Liver (tissue), 9 donors: ENCODE data around the gene FGD2. TPM values are rescaled to one million over a fixed set of nuclear protein-coding genes. Genes with fewer than 3 reads are reported as not detected.

Experiments used
- DNase-seq: peaks from one replicate; pipeline ENCODE4 v3.0.0-alpha.2; 2017; ENCODE audit warnings: low spot score
- H3K27ac ChIP-seq, 2 donors: one replicate each; pipeline ENCODE4 v1.7.0; 2013; ENCODE audit warnings: inconsistent platforms in 2 of 2, low read length in 2 of 2, control low read depth in 1 of 2, low read depth in 1 of 2, mild to moderate bottlenecking in 1 of 2
- H3K27me3 ChIP-seq, 4 donors: one replicate each; pipeline versions ENCODE4 v1.6.1 to v1.7.0; 2013; ENCODE audit warnings: low read length in 3 of 4, inconsistent platforms in 1 of 4, mild to moderate bottlenecking in 1 of 4, moderate library complexity in 1 of 4; ENCODE audit not compliant: control insufficient read depth in 4 of 4, insufficient read depth in 4 of 4
- H3K36me3 ChIP-seq, 4 donors: one replicate each; pipeline versions ENCODE4 v1.6.1 to v1.7.0; 2013; ENCODE audit warnings: low read length in 3 of 4, mild to moderate bottlenecking in 3 of 4, low read depth in 1 of 4, moderate library complexity in 1 of 4; ENCODE audit not compliant: control insufficient read depth in 4 of 4, insufficient read depth in 3 of 4
- H3K4me1 ChIP-seq, 4 donors: one replicate each; pipeline versions ENCODE4 v1.6.1 to v1.7.0; 2013; ENCODE audit warnings: low read length in 3 of 4, mild to moderate bottlenecking in 3 of 4, moderate library complexity in 1 of 4; ENCODE audit not compliant: control insufficient read depth in 4 of 4, insufficient read depth in 4 of 4
- H3K4me3 ChIP-seq, 3 donors: one replicate each; pipeline versions ENCODE4 v1.6.1 to v1.7.0; 2013; ENCODE audit warnings: low read length in 3 of 3, control low read depth in 1 of 3, low read depth in 1 of 3, mild to moderate bottlenecking in 1 of 3
- H3K9ac ChIP-seq, 2 donors: one replicate each; pipeline ENCODE4 v1.7.0; 2013; ENCODE audit warnings: low read length in 2 of 2, mild to moderate bottlenecking in 2 of 2, moderate library complexity in 2 of 2, control low read depth in 1 of 2, low read depth in 1 of 2
- H3K9me3 ChIP-seq, 4 donors: one replicate each; pipeline versions ENCODE4 v1.6.1 to v1.7.0; 2013; ENCODE audit warnings: low read length in 3 of 4; ENCODE audit not compliant: control insufficient read depth in 4 of 4
- EGR1 ChIP-seq, 2 donors: IDR thresholded peaks; 2 replicates each; pipeline ENCODE4 v1.6.1; 2016 to 2018; ENCODE audit warnings: antibody characterized with exemption in 2 of 2, low read depth in 2 of 2
- FOXA1 ChIP-seq: IDR thresholded peaks from 2 replicates; pipeline ENCODE4 v1.6.1; 2016; ENCODE audit warnings: antibody characterized with exemption
- FOXA2 ChIP-seq: IDR thresholded peaks from 2 replicates; pipeline ENCODE4 v1.6.1; 2016; ENCODE audit warnings: antibody characterized with exemption
- GABPA ChIP-seq, 2 donors: IDR thresholded peaks in 1 of 2; conservative IDR thresholded peaks in 1 of 2; 2 replicates each; pipeline ENCODE4 v1.6.1; 2016; ENCODE audit warnings: antibody characterized with exemption in 2 of 2, mild to moderate bottlenecking in 1 of 2, moderate library complexity in 1 of 2
- HNF4A ChIP-seq, 2 donors: conservative IDR thresholded peaks; 2 replicates each; pipeline ENCODE4 v1.6.1; 2016; ENCODE audit warnings: antibody characterized with exemption in 2 of 2, mild to moderate bottlenecking in 2 of 2
- HNF4G ChIP-seq: IDR thresholded peaks from 2 replicates; pipeline ENCODE4 v1.6.1; 2016; ENCODE audit warnings: antibody characterized with exemption
- JUND ChIP-seq, 2 donors: IDR thresholded peaks; 2 replicates each; pipeline ENCODE4 v1.6.1; 2016; ENCODE audit warnings: antibody characterized with exemption in 2 of 2
- NR2F2 ChIP-seq: IDR thresholded peaks from 2 replicates; pipeline ENCODE4 v1.6.1; 2016; ENCODE audit warnings: antibody characterized with exemption
- RAD21 ChIP-seq, 2 donors: IDR thresholded peaks; 2 replicates each; pipeline ENCODE4 v1.6.1; 2016; ENCODE audit warnings: antibody characterized with exemption in 2 of 2, mild to moderate bottlenecking in 2 of 2
- RXRA ChIP-seq, 2 donors: IDR thresholded peaks; 2 replicates each; pipeline ENCODE4 v1.6.1; 2017 to 2018; ENCODE audit warnings: antibody characterized with exemption in 2 of 2, mild to moderate bottlenecking in 1 of 2
- SP1 ChIP-seq: IDR thresholded peaks from 2 replicates; pipeline ENCODE4 v1.6.1; 2018; ENCODE audit warnings: antibody characterized with exemption, mild to moderate bottlenecking
- TAF1 ChIP-seq: conservative IDR thresholded peaks from 2 replicates; pipeline ENCODE4 v1.6.1; 2016; ENCODE audit warnings: antibody characterized with exemption, mild to moderate bottlenecking
- YY1 ChIP-seq: IDR thresholded peaks from 2 replicates; pipeline ENCODE4 v1.6.1; 2016; ENCODE audit warnings: antibody characterized with exemption, mild to moderate bottlenecking
- WGBS: extraction: QIAGEN DNeasy Blood & Tissue Kit; methylation state at CpG from one replicate; pipeline ENCODE4 v1.1.7; 2013; 5-methylcytosine and 5-hydroxymethylcytosine counted together
- polyA plus RNA-seq, 2 donors: library from polyadenylated mRNA; stranded (reverse) in 1 of 2; unstranded in 1 of 2; fragments of 200-250 nt in 1 of 2; fragments of >200 nt in 1 of 2; fragmentation: Nextera tagmentation in 1 of 2; extraction: Ambion mirVana in 1 of 2; gene quantifications; one replicate each; pipeline versions ENCODE4 v1.2.1 to v1.2.3, GENCODE V29; 2013 to 2015
- total RNA-seq, 2 donors: library from RNA; depleted of rRNA; stranded (reverse); fragments of >200 nt; gene quantifications; one replicate each; pipeline ENCODE4 v1.2.3, GENCODE V29; 2014
- TF ChIP-seq, protein P1 (sequence below): IDR thresholded peaks from 2 replicates; pipeline ENCODE4 v1.6.1; 2016; ENCODE audit warnings: antibody characterized with exemption
- TF ChIP-seq, protein P2 (sequence below): fragments of 150-350 bp; IDR thresholded peaks from 2 replicates; pipeline ENCODE4 v1.5.1; 2017; ENCODE audit warnings: improper control_type of control experiment, low read depth, low read length; ENCODE audit not compliant: missing input control
- TF ChIP-seq, protein P3 (sequence below): IDR thresholded peaks from 2 replicates; pipeline ENCODE4 v1.6.1; 2016; ENCODE audit warnings: antibody characterized with exemption
- TF ChIP-seq, protein P4 (sequence below): IDR thresholded peaks from 2 replicates; pipeline ENCODE4 v1.6.1; 2016; ENCODE audit warnings: antibody characterized with exemption
- TF ChIP-seq, protein P5 (sequence below): IDR thresholded peaks from 2 replicates; pipeline ENCODE4 v1.6.1; 2016; ENCODE audit warnings: antibody characterized with exemption, mild to moderate bottlenecking
- donor health status: healthy.
- donor health status: healthy.
- donor health status: healthy.
- donor health status: healthy.
- donor health status: healthy.

The FGD2 gene
- total and polyA plus RNA-seq, 4 donors: 4.6 to 24.4 (median 9.1) TPM

DNA sequence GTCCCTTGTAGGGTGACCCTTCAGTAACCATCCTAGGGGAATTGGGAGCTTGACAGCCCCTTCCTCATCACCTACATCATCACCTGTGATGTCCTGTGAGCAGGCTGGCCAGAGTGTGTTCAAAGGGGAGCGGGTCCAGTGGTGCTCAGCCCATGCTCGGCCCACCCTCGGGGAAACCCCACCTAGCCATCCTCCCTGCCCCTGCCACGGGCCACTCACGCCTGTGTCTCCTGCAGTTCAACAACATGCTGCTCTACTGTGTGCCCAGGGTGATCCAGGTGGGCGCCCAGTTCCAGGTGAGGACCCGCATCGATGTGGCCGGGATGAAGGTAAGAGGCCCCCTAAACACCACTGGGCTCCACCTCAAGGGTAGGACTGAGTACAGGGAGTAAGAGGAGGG, 10.1 kb downstream of the FGD2 start:
- Histone ChIP-seq H3K36me3 (no peaks in the 10 kb centered on the region), H3K9me3 (no peaks in the 10 kb centered on the region), H3K4me3 (no peak overlapping the region), H3K4me1 (peaks cover 2 to 15% (median 13%) of the 10 kb centered on the region in 4 donors), H3K27ac (no peak overlapping the region), H3K9ac (no peak overlapping the region), H3K27me3 (no peaks in the 10 kb centered on the region)
- no peak for DNase-seq
- no peak for TF ChIP-seq GABPA (IDR thresholded peaks at IDR 0.05 in 1 of 2, conservative IDR thresholded peaks at IDR 0.05 in 1 of 2)
- no peak for TF ChIP-seq HNF4G
- no peak for TF ChIP-seq TAF1
- TF ChIP-seq, protein P1, sequence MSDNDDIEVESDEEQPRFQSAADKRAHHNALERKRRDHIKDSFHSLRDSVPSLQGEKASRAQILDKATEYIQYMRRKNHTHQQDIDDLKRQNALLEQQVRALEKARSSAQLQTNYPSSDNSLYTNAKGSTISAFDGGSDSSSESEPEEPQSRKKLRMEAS: no peak
- TF ChIP-seq SP1: no peak
- TF ChIP-seq, protein P2, sequence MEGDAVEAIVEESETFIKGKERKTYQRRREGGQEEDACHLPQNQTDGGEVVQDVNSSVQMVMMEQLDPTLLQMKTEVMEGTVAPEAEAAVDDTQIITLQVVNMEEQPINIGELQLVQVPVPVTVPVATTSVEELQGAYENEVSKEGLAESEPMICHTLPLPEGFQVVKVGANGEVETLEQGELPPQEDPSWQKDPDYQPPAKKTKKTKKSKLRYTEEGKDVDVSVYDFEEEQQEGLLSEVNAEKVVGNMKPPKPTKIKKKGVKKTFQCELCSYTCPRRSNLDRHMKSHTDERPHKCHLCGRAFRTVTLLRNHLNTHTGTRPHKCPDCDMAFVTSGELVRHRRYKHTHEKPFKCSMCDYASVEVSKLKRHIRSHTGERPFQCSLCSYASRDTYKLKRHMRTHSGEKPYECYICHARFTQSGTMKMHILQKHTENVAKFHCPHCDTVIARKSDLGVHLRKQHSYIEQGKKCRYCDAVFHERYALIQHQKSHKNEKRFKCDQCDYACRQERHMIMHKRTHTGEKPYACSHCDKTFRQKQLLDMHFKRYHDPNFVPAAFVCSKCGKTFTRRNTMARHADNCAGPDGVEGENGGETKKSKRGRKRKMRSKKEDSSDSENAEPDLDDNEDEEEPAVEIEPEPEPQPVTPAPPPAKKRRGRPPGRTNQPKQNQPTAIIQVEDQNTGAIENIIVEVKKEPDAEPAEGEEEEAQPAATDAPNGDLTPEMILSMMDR: no peak
- TF ChIP-seq EGR1 (IDR thresholded peaks at IDR 0.05; ENCODE audit: low read depth in 2 of 2): no peak
- TF ChIP-seq NR2F2: no peak
- no peak for TF ChIP-seq JUND (IDR thresholded peaks at IDR 0.05)
- no peak for TF ChIP-seq RAD21 (IDR thresholded peaks at IDR 0.05)
- TF ChIP-seq, protein P3, sequence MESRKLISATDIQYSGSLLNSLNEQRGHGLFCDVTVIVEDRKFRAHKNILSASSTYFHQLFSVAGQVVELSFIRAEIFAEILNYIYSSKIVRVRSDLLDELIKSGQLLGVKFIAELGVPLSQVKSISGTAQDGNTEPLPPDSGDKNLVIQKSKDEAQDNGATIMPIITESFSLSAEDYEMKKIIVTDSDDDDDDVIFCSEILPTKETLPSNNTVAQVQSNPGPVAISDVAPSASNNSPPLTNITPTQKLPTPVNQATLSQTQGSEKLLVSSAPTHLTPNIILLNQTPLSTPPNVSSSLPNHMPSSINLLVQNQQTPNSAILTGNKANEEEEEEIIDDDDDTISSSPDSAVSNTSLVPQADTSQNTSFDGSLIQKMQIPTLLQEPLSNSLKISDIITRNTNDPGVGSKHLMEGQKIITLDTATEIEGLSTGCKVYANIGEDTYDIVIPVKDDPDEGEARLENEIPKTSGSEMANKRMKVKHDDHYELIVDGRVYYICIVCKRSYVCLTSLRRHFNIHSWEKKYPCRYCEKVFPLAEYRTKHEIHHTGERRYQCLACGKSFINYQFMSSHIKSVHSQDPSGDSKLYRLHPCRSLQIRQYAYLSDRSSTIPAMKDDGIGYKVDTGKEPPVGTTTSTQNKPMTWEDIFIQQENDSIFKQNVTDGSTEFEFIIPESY: no peak
- TF ChIP-seq, protein P4, sequence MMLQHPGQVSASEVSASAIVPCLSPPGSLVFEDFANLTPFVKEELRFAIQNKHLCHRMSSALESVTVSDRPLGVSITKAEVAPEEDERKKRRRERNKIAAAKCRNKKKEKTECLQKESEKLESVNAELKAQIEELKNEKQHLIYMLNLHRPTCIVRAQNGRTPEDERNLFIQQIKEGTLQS: no peak
- WGBS: 93% methylated on average over 9 of the region's 9 CpGs

DNA sequence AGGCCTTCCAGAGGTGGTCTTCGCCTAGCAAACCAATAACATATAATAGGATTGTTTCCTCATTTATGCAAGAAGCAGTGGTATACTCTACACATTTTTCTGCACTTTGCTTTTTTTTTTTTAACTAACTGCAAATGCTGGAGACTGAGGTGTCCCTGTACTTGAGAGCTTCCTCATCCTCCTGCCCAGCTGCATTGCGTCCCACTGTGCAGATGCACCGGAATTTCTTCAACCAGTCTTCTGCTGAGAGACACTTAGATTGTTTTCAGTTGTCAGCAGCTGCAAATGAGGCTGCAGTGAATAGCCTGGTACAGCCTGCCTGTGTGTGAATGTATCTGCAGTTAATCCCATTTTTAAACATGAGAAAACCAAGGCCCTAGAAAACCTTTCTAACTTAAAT, 11.5 kb downstream of the FGD2 start:
- no peaks in the 10 kb centered on the region for H3K9me3 ChIP-seq
- peaks cover 2 to 16% (median 13%) of the 10 kb centered on the region in 4 donors for H3K4me1 ChIP-seq
- no peak for TF ChIP-seq HNF4G
- TF ChIP-seq RXRA (IDR thresholded peaks at IDR 0.05): no peak
- TF ChIP-seq YY1: no peak
- no peak for TF ChIP-seq GABPA (IDR thresholded peaks at IDR 0.05 in 1 of 2, conservative IDR thresholded peaks at IDR 0.05 in 1 of 2)
- TF ChIP-seq, protein P4: no peak
- no peak for TF ChIP-seq FOXA1
- TF ChIP-seq JUND (IDR thresholded peaks at IDR 0.05): no peak
- TF ChIP-seq HNF4A (conservative IDR thresholded peaks at IDR 0.05): no peak
- TF ChIP-seq, protein P2: no peak
- TF ChIP-seq NR2F2: no peak
- no peak for TF ChIP-seq TAF1
- TF ChIP-seq, protein P3: no peak
- TF ChIP-seq, protein P1: no peak
- no peak for TF ChIP-seq FOXA2
- TF ChIP-seq RAD21 (IDR thresholded peaks at IDR 0.05): no peak
- TF ChIP-seq EGR1 (IDR thresholded peaks at IDR 0.05; ENCODE audit: low read depth in 2 of 2): no peak
- TF ChIP-seq, protein P5, sequence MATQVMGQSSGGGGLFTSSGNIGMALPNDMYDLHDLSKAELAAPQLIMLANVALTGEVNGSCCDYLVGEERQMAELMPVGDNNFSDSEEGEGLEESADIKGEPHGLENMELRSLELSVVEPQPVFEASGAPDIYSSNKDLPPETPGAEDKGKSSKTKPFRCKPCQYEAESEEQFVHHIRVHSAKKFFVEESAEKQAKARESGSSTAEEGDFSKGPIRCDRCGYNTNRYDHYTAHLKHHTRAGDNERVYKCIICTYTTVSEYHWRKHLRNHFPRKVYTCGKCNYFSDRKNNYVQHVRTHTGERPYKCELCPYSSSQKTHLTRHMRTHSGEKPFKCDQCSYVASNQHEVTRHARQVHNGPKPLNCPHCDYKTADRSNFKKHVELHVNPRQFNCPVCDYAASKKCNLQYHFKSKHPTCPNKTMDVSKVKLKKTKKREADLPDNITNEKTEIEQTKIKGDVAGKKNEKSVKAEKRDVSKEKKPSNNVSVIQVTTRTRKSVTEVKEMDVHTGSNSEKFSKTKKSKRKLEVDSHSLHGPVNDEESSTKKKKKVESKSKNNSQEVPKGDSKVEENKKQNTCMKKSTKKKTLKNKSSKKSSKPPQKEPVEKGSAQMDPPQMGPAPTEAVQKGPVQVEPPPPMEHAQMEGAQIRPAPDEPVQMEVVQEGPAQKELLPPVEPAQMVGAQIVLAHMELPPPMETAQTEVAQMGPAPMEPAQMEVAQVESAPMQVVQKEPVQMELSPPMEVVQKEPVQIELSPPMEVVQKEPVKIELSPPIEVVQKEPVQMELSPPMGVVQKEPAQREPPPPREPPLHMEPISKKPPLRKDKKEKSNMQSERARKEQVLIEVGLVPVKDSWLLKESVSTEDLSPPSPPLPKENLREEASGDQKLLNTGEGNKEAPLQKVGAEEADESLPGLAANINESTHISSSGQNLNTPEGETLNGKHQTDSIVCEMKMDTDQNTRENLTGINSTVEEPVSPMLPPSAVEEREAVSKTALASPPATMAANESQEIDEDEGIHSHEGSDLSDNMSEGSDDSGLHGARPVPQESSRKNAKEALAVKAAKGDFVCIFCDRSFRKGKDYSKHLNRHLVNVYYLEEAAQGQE: no peak
- no peak for TF ChIP-seq SP1
- no peaks in the 10 kb centered on the region for H3K27me3 ChIP-seq
- H3K27ac ChIP-seq: no peak overlapping the region
- WGBS: 84% methylated on average over 3 of the region's 3 CpGs
- no peak overlapping the region for H3K4me3 ChIP-seq
- no peaks in the 10 kb centered on the region for H3K36me3 ChIP-seq
- no peak for DNase-seq
- H3K9ac ChIP-seq: no peak overlapping the region
